GM12891 (cell line): ENCODE measurements around the gene CADPS.

ENCODE experiments used
- PAX5 ChIP-seq: IDR thresholded peaks from 2 replicates; pipeline ENCODE4 v1.6.1; 2011; ENCODE audit warnings: low read length, moderate library complexity, mild to moderate bottlenecking; ENCODE audit not compliant: insufficient read depth, severe bottlenecking
- POLR2A ChIP-seq: IDR thresholded peaks from 2 replicates; pipeline ENCODE4 v1.6.1; 2011; ENCODE audit warnings: low read depth, low read length, control low read depth
- POLR2AphosphoS5 ChIP-seq: IDR thresholded peaks from 2 replicates; pipeline ENCODE4 v1.6.1; 2011; ENCODE audit warnings: low read depth, low read length, control low read depth
- SPI1 ChIP-seq: IDR thresholded peaks from 2 replicates; pipeline ENCODE4 v1.6.1; 2011; ENCODE audit warnings: low read depth, low read length, control low read depth
- TAF1 ChIP-seq: IDR thresholded peaks from 2 replicates; pipeline ENCODE4 v1.6.1; 2011; ENCODE audit warnings: low read depth, low read length, control low read depth

DNA sequence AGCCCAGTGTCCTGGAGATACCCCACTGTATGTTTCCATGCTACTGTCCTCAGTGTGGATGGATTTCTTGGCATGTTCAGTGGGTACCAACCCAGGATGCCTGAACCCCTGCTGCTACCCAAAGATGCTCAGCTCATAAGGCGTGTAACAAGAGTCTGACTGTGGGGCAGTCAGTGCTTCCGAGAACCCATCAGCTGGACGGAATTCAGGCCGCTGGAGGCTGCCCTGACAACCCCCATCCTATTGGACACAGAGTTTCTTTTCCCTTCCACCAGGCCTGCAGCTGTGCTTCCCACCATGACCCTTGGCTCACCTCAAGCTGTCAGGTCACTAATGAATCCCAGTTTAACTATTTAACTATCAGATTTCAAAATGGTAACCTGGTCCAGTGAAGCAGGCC, 277.7 kb downstream of the CADPS start:
- no peak for TF ChIP-seq TAF1
- TF ChIP-seq POLR2A = no peak
- no peak for TF ChIP-seq POLR2AphosphoS5
- no peak for TF ChIP-seq SPI1
- no peak for TF ChIP-seq PAX5
